Measurements from ENCODE around the gene RASAL2. TPM values are rescaled to one million over a fixed set of nuclear protein-coding genes. Genes with fewer than 3 reads are reported as not detected.

Gene RASAL2
- total RNA-seq, 1 experiment from 2014 or later, result 22.2 TPM

- Mint-ChIP-seq H3K9me3 (no peaks in the 10 kb centered on the region), H3K4me1 (peaks cover 7 to 10% of the 10 kb centered on the region in 2 experiments; a peak in 2 of 4 replicates), H3K27me3 (ENCODE audit: low read depth) (no peaks in the 10 kb centered on the region), H3K4me3 (no peak overlapping the region), H3K27ac (no peak overlapping the region), H3K36me3 (ENCODE audit: insufficient read depth in 1 of 3, low read depth in 3 of 3) (no peaks in the 10 kb centered on the region)
- H3K4me1 ChIP-seq (ENCODE audit: insufficient read depth, low read length), result no peaks in the 10 kb centered on the region
- TF ChIP-seq, protein P1, sequence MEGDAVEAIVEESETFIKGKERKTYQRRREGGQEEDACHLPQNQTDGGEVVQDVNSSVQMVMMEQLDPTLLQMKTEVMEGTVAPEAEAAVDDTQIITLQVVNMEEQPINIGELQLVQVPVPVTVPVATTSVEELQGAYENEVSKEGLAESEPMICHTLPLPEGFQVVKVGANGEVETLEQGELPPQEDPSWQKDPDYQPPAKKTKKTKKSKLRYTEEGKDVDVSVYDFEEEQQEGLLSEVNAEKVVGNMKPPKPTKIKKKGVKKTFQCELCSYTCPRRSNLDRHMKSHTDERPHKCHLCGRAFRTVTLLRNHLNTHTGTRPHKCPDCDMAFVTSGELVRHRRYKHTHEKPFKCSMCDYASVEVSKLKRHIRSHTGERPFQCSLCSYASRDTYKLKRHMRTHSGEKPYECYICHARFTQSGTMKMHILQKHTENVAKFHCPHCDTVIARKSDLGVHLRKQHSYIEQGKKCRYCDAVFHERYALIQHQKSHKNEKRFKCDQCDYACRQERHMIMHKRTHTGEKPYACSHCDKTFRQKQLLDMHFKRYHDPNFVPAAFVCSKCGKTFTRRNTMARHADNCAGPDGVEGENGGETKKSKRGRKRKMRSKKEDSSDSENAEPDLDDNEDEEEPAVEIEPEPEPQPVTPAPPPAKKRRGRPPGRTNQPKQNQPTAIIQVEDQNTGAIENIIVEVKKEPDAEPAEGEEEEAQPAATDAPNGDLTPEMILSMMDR (conservative IDR thresholded peaks at IDR 0.05), result no peak
- H3K18ac ChIP-seq (ENCODE audit: insufficient read length, low read depth, low read length), result no peak overlapping the region
- no peak overlapping the region for H4K91ac ChIP-seq (ENCODE audit: insufficient read length, low read depth, low read length)
- H3K79me2 ChIP-seq (ENCODE audit: insufficient read depth, low read length), result no peaks in the 10 kb centered on the region; the same call in 1 of the 2 replicates
- no peak overlapping the region for H2BK120ac ChIP-seq (ENCODE audit: low read depth, low read length, poor library complexity, severe bottlenecking)
- no peak overlapping the region for H3K27ac ChIP-seq (ENCODE audit: insufficient read length, low read depth, low read length)
- H3K23ac ChIP-seq (ENCODE audit: insufficient read length, low read depth, low read length), result no peak overlapping the region
- no CpG with 5 or more reads among the region's 7 CpGs for WGBS (ENCODE audit: extremely low coverage, insufficient read length, low lambda C conversion rate)
- H3K79me1 ChIP-seq (ENCODE audit: insufficient read depth, low read depth, low read length, poor library complexity, severe bottlenecking), result no peaks in the 10 kb centered on the region
- H2AK5ac ChIP-seq (ENCODE audit: insufficient read length, low read length), result no peak overlapping the region
- no peak overlapping the region for H3K4ac ChIP-seq (ENCODE audit: low read depth, low read length)
- H2BK5ac ChIP-seq (ENCODE audit: insufficient read length, low read length), result no peak overlapping the region
- H2BK20ac ChIP-seq (ENCODE audit: low read depth, low read length, poor library complexity, severe bottlenecking), result no peak overlapping the region
- H4K5ac ChIP-seq (ENCODE audit: insufficient read length, low read depth, low read length), result no peak overlapping the region
- no peak overlapping the region for H2BK15ac ChIP-seq (ENCODE audit: low read depth, low read length)
- H3T11ph ChIP-seq (ENCODE audit: low read length), result no peak overlapping the region
- no peak overlapping the region for H4K8ac ChIP-seq (replicated peaks; ENCODE audit: insufficient read length, low read depth, low read length)
- no peak overlapping the region for H2AFZ ChIP-seq (ENCODE audit: low read length)
- H3K4me2 ChIP-seq (ENCODE audit: insufficient read depth, insufficient read length, low read length), result no peak overlapping the region
- no peaks in the 10 kb centered on the region for H3K9me3 ChIP-seq (ENCODE audit: control insufficient read depth, low read depth, low read length)
- no peaks in the 10 kb centered on the region for H4K20me1 ChIP-seq (ENCODE audit: control insufficient read depth, insufficient read depth, insufficient read length)
- H3K27me3 ChIP-seq (ENCODE audit: insufficient read depth, low read length), result no peaks in the 10 kb centered on the region
- H3K14ac ChIP-seq (ENCODE audit: insufficient read depth, low read length), result no peak overlapping the region
- H3K23me2 ChIP-seq (ENCODE audit: insufficient read length, low read depth, low read length, poor library complexity, severe bottlenecking), result no peaks in the 10 kb centered on the region
- no peak overlapping the region for H3K9ac ChIP-seq (ENCODE audit: extremely low read depth, insufficient read length, low read length)
- no peak for DNase-seq
- no peak overlapping the region for H3K56ac ChIP-seq (ENCODE audit: insufficient read length, low read depth, low read length)
- no peak overlapping the region for H2BK12ac ChIP-seq (ENCODE audit: insufficient read length, low read depth, low read length)
Observed at GRCh38 chr1:178330848-178331497, 237.1 kb downstream of the RASAL2 start.
